IMR-90 (cell line): ENCODE data around the gene DMRT1. TPM values are rescaled to one million over a fixed set of nuclear protein-coding genes. Genes with fewer than 3 reads are reported as not detected.

Experiments
- ATAC-seq: fragments of 200-7000 bp; cut with Tn5 transposase; 2 replicates; pipeline ENCODE4 v1.9.1; 2020; ENCODE audit warnings: low read depth, mild to moderate bottlenecking, moderate library complexity
- BruUV-seq: library from RNA; stranded (reverse); fragments of 400-500 nt; replicated peaks from 2 replicates; lab custom pipeline; 2021; lab: Mats Ljungman, UMichigan
- CTCF ChIA-PET: fragments of 300-600 bp; formaldehyde crosslinking; extraction: SDS; loops from one replicate; lab custom pipeline; 2021; ENCODE audit warnings: antibody characterized with exemption; lab: Yijun Ruan, JAX
- POLR2A ChIA-PET: fragments of 300-600 bp; sonication (Branson Sonifier 250); formaldehyde crosslinking; loops from one replicate; lab custom pipeline; 2022; ENCODE audit warnings: antibody characterized with exemption; ENCODE audit not compliant: unreplicated experiment; lab: Charles Lee
- DNase-seq: peaks from one replicate; pipeline ENCODE4 v3.0.0; 2013
- H2AFZ ChIP-seq: replicated peaks from 2 replicates; pipeline ENCODE3; 2013; ENCODE audit warnings: low read length, mild to moderate bottlenecking; ENCODE audit not compliant: poor library complexity
- H2AK5ac ChIP-seq: 2 replicates; pipeline ENCODE4 v1.6.1; 2013; ENCODE audit warnings: low read depth, low read length, inconsistent platforms
- H2AK9ac ChIP-seq: replicated peaks from 2 replicates; pipeline ENCODE3; 2013; ENCODE audit warnings: mild to moderate bottlenecking, low read depth, low read length, moderate library complexity; ENCODE audit not compliant: poor library complexity
- H2BK120ac ChIP-seq: 2 replicates; pipeline ENCODE4 v1.6.1; 2013; ENCODE audit warnings: low read depth, low read length, inconsistent platforms
- H2BK15ac ChIP-seq: 3 replicates; pipeline ENCODE4 v1.6.1; 2013; ENCODE audit warnings: low read depth, low read length, inconsistent platforms
- H2BK20ac ChIP-seq: 2 replicates; pipeline ENCODE4 v1.6.1; 2013; ENCODE audit warnings: low read depth, mild to moderate bottlenecking, inconsistent platforms, low read length, moderate library complexity
- H2BK5ac ChIP-seq: 2 replicates; pipeline ENCODE4 v1.6.1; 2013; ENCODE audit warnings: mild to moderate bottlenecking, low read depth, low read length, inconsistent platforms; ENCODE audit not compliant: poor library complexity, severe bottlenecking
- H3K14ac ChIP-seq: replicated peaks from 2 replicates; pipeline ENCODE4 v1.6.1; 2013; ENCODE audit warnings: low read depth, low read length, inconsistent platforms
- H3K18ac ChIP-seq: 2 replicates; pipeline ENCODE4 v1.6.1; 2013; ENCODE audit warnings: low read depth, low read length, control low read depth
- H3K23ac ChIP-seq: 2 replicates; pipeline ENCODE4 v1.6.1; 2013; ENCODE audit warnings: low read depth, low read length, inconsistent platforms
- H3K27ac ChIP-seq: 2 replicates; pipeline ENCODE4 v1.5.1; 2013; ENCODE audit warnings: mild to moderate bottlenecking, control low read depth, low read length; ENCODE audit not compliant: insufficient read depth
- H3K27me3 ChIP-seq: 2 replicates; pipeline ENCODE4 v1.6.1; 2013; ENCODE audit warnings: low read length; ENCODE audit not compliant: control insufficient read depth, insufficient read depth
- H3K36me3 ChIP-seq: 2 replicates; pipeline ENCODE4 v1.6.1; 2013; ENCODE audit warnings: low read length, mixed read lengths; ENCODE audit not compliant: control insufficient read depth, insufficient read depth
- H3K4ac ChIP-seq: 2 replicates; pipeline ENCODE4 v1.6.1; 2013; ENCODE audit warnings: low read depth, low read length, inconsistent platforms
- H3K4me1 ChIP-seq: 2 replicates; pipeline ENCODE4 v1.6.1; 2013; ENCODE audit warnings: low read length, mixed read lengths; ENCODE audit not compliant: control insufficient read depth, insufficient read depth
- H3K4me2 ChIP-seq: 2 replicates; pipeline ENCODE4 v1.6.1; 2013; ENCODE audit warnings: low read depth, mild to moderate bottlenecking, control low read depth, low read length, moderate library complexity
- H3K4me3 ChIP-seq: 2 replicates; pipeline ENCODE4 v1.5.1; 2013; ENCODE audit warnings: low read depth, mild to moderate bottlenecking, control low read depth, low read length, moderate library complexity; ENCODE audit not compliant: insufficient read depth
- H3K56ac ChIP-seq: 2 replicates; pipeline ENCODE4 v1.6.1; 2013; ENCODE audit warnings: low read length, inconsistent platforms; ENCODE audit not compliant: insufficient read depth; ENCODE audit errors: extremely low read depth
- H3K79me1 ChIP-seq, 2 experiments: 2 replicates each; pipeline ENCODE4 v1.6.1; 2013; ENCODE audit warnings: low read length in 2 of 2, inconsistent platforms in 1 of 2, low read depth in 1 of 2
- H3K9ac ChIP-seq: 2 replicates; pipeline ENCODE4 v1.6.1; 2013; ENCODE audit warnings: low read depth, low read length, control low read depth
- H3K9me1 ChIP-seq: 2 replicates; pipeline ENCODE4 v1.6.1; 2013; ENCODE audit warnings: low read length, inconsistent platforms; ENCODE audit not compliant: insufficient read depth
- H3K9me3 ChIP-seq: 2 replicates; pipeline ENCODE4 v1.6.1; 2013; ENCODE audit warnings: low read length; ENCODE audit not compliant: control insufficient read depth, insufficient read depth
- H4K20me1 ChIP-seq: 2 replicates; pipeline ENCODE4 v1.6.1; 2013; ENCODE audit warnings: low read length, inconsistent platforms; ENCODE audit not compliant: insufficient read depth
- H4K5ac ChIP-seq: 2 replicates; pipeline ENCODE4 v1.6.1; 2013; ENCODE audit warnings: mild to moderate bottlenecking, low read depth, low read length, control low read depth
- H4K8ac ChIP-seq, 2 experiments: 2 replicates each; pipeline ENCODE4 v1.6.1; 2013; ENCODE audit warnings: low read depth in 2 of 2, low read length in 2 of 2, control low read depth in 1 of 2, inconsistent platforms in 1 of 2
- H4K91ac ChIP-seq: 2 replicates; pipeline ENCODE4 v1.6.1; 2013; ENCODE audit warnings: low read depth, low read length, inconsistent platforms; ENCODE audit not compliant: insufficient read depth
- BHLHE40 ChIP-seq: fragments of 150-350 bp; IDR thresholded peaks from 2 replicates; pipeline ENCODE4 v1.6.1; 2016; ENCODE audit warnings: mild to moderate bottlenecking, low read depth, low read length
- CHD1 ChIP-seq: IDR thresholded peaks from 2 replicates; pipeline ENCODE4 v1.6.1; 2012; ENCODE audit warnings: low read depth, low read length, improper control_type of control experiment
- CTCF ChIP-seq: conservative IDR thresholded peaks from 2 replicates; pipeline ENCODE4 v1.5.1; 2012; ENCODE audit warnings: mild to moderate bottlenecking, low read depth, low read length, improper control_type of control experiment
- MAFK ChIP-seq: IDR thresholded peaks from 2 replicates; pipeline ENCODE4 v1.6.1; 2012; ENCODE audit warnings: low read depth, low read length, improper control_type of control experiment
- MXI1 ChIP-seq: IDR thresholded peaks from 2 replicates; pipeline ENCODE4 v1.6.1; 2012; ENCODE audit warnings: low read depth, mild to moderate bottlenecking, low read length, moderate library complexity, borderline replicate concordance
- POLR2A ChIP-seq: IDR thresholded peaks from 2 replicates; pipeline ENCODE4 v1.6.1; 2012; ENCODE audit warnings: mild to moderate bottlenecking, low read depth, low read length
- RAD21 ChIP-seq: IDR thresholded peaks from 2 replicates; pipeline ENCODE4 v1.6.1; 2012; ENCODE audit warnings: low read length, improper control_type of control experiment
- SMC3 ChIP-seq: fragments of 150-350 bp; IDR thresholded peaks from 2 replicates; pipeline ENCODE4 v1.6.1; 2016; ENCODE audit warnings: low read depth, mild to moderate bottlenecking, antibody characterized with exemption, low read length, moderate library complexity
- USF2 ChIP-seq: fragments of 150-350 bp; IDR thresholded peaks from 2 replicates; pipeline ENCODE4 v1.6.1; 2017; ENCODE audit warnings: mild to moderate bottlenecking, antibody characterized with exemption, low read length, low read depth
- WGBS, 2 experiments: methylation state at CpG; one replicate each; pipeline versions ENCODE4 v1.1.5 to v1.1.7; 2013; ENCODE audit warnings: missing lambda C conversion rate in 2 of 2; ENCODE audit not compliant: insufficient read length in 1 of 2; ENCODE audit errors: extremely low coverage in 2 of 2; 5-methylcytosine and 5-hydroxymethylcytosine counted together
- dilution Hi-C: fragments of 300-500 bp; cut with HindIII; formaldehyde crosslinking; loops from one replicate; pipeline ENCODE4 v1.14.3; 2018; ENCODE audit warnings: low sequenced_read_pairs; ENCODE audit not compliant: unreplicated experiment
- in situ Hi-C: fragments of 300-500 bp; cut with MboI; formaldehyde crosslinking; loops from 3 replicates; pipeline ENCODE4 v1.14.3; 2019; ENCODE audit warnings: low sequenced_read_pairs, inconsistent platforms, mixed read lengths
- intact Hi-C: fragments of 100-400 bp; cut with micrococcal nuclease; formaldehyde crosslinking; loops from 2 replicates; pipeline ENCODE4 v1.10.0; 2022
- polyA plus RNA-seq, 3 experiments: library from polyadenylated mRNA; depleted of rRNA; stranded (reverse); fragments of >200 nt; gene quantifications; 2 replicates each; pipeline ENCODE4 v1.2.3, GENCODE V29; 2012; ENCODE audit warnings: low replicate concordance in 1 of 3
- total RNA-seq: library from RNA; depleted of rRNA; stranded (reverse); fragments of >200 nt; gene quantifications from 2 replicates; pipeline ENCODE4 v1.2.3, GENCODE V29; 2012

DMRT1 gene
- total and polyA plus RNA-seq, 2 of the 4 experiments (the other 2 are of a cell fraction) = not detected

GRCh38 chr9:1009101-1009707, 167.7 kb downstream of the DMRT1 start:
- DNase-seq = peak; percentile 60
- BruUV-seq = no TSS peak
- no peak overlapping the region for H2BK120ac ChIP-seq
- dilution Hi-C loops = no loop called here
- no peaks in the 10 kb centered on the region for H3K9me3 ChIP-seq
- peak overlapping the region; percentile 82 for H2AFZ ChIP-seq
- H3K23ac ChIP-seq = no peak overlapping the region
- H2BK20ac ChIP-seq = 0 out of 2 replicates have a peak overlapping the region, but pooled peaks have one; percentile 16
- H2BK5ac ChIP-seq = no peak overlapping the region
- peak; percentile 96 for ATAC-seq
- TF ChIP-seq MAFK = no peak
- no peak for TF ChIP-seq MXI1
- TF ChIP-seq SMC3 = peak; percentile 78
- TF ChIP-seq POLR2A = no peak
- no peak for TF ChIP-seq CHD1
- TF ChIP-seq CTCF = peak; percentile 93
- TF ChIP-seq BHLHE40 = no peak
- TF ChIP-seq RAD21 = peak; percentile 97
- no peak for TF ChIP-seq USF2
- H3K14ac ChIP-seq = no peak overlapping the region
- H3K27ac ChIP-seq = no peak overlapping the region
- no peak overlapping the region for H4K8ac ChIP-seq
- CTCF ChIA-PET = interaction anchor here (0.5 to 1.0 kb wide), 11 partner anchors 8 to 621 kb away, joined by 3 to 5 read pairs (median 3); no protein-coding TSS in a partner anchor
- no peaks in the 10 kb centered on the region for H3K79me1 ChIP-seq
- intact Hi-C loops = loop anchor here (1.0 to 5.0 kb wide), 5 partner anchors 116 to 662 kb away; no protein-coding TSS in a partner anchor
- no peak overlapping the region for H3K18ac ChIP-seq
- in situ Hi-C loops = loop anchor here (5.0 to 10.0 kb wide), 4 partner anchors 117 to 622 kb away; no protein-coding TSS in a partner anchor
- POLR2A ChIA-PET = no interaction called here
- no peak overlapping the region for H3K4me3 ChIP-seq
- WGBS, 2 experiments = 9% methylated on average over 9 of the region's 14 CpGs; no CpG with 5 or more reads in 1 of the 2 experiments
- no peak overlapping the region for H4K91ac ChIP-seq
- H2AK5ac ChIP-seq = no peak overlapping the region
- H3K56ac ChIP-seq = no peak overlapping the region
- no peaks in the 10 kb centered on the region for H3K27me3 ChIP-seq
- no peaks in the 10 kb centered on the region for H4K20me1 ChIP-seq
- no peak overlapping the region for H2BK15ac ChIP-seq
- H2AK9ac ChIP-seq = peak overlapping the region; percentile 33
- H4K5ac ChIP-seq = no peak overlapping the region
- no peak overlapping the region for H3K9ac ChIP-seq
- H3K4me2 ChIP-seq = no peak overlapping the region
- no peak overlapping the region for H3K4ac ChIP-seq
- H3K9me1 ChIP-seq = no peaks in the 10 kb centered on the region
- H3K4me1 ChIP-seq = no peaks in the 10 kb centered on the region
- H3K36me3 ChIP-seq = no peaks in the 10 kb centered on the region
